Liver (tissue), 9 donors: ENCODE measurements around the gene HDAC9. TPM values are rescaled to one million over a fixed set of nuclear protein-coding genes. Genes with fewer than 3 reads are reported as not detected.

Source experiments
- DNase-seq: peaks from one replicate; pipeline ENCODE4 v3.0.0-alpha.2; 2017; ENCODE audit warnings: low spot score
- H3K27ac ChIP-seq, 2 donors: one replicate each; pipeline ENCODE4 v1.7.0; 2013; ENCODE audit warnings: inconsistent platforms in 2 of 2, low read length in 2 of 2, control low read depth in 1 of 2, low read depth in 1 of 2, mild to moderate bottlenecking in 1 of 2
- H3K27me3 ChIP-seq, 4 donors: one replicate each; pipeline versions ENCODE4 v1.6.1 to v1.7.0; 2013; ENCODE audit warnings: low read length in 3 of 4, inconsistent platforms in 1 of 4, mild to moderate bottlenecking in 1 of 4, moderate library complexity in 1 of 4; ENCODE audit not compliant: control insufficient read depth in 4 of 4, insufficient read depth in 4 of 4
- H3K36me3 ChIP-seq, 4 donors: one replicate each; pipeline versions ENCODE4 v1.6.1 to v1.7.0; 2013; ENCODE audit warnings: low read length in 3 of 4, mild to moderate bottlenecking in 3 of 4, low read depth in 1 of 4, moderate library complexity in 1 of 4; ENCODE audit not compliant: control insufficient read depth in 4 of 4, insufficient read depth in 3 of 4
- H3K4me1 ChIP-seq, 4 donors: one replicate each; pipeline versions ENCODE4 v1.6.1 to v1.7.0; 2013; ENCODE audit warnings: low read length in 3 of 4, mild to moderate bottlenecking in 3 of 4, moderate library complexity in 1 of 4; ENCODE audit not compliant: control insufficient read depth in 4 of 4, insufficient read depth in 4 of 4
- H3K4me3 ChIP-seq, 3 donors: one replicate each; pipeline versions ENCODE4 v1.6.1 to v1.7.0; 2013; ENCODE audit warnings: low read length in 3 of 3, control low read depth in 1 of 3, low read depth in 1 of 3, mild to moderate bottlenecking in 1 of 3
- H3K9ac ChIP-seq, 2 donors: one replicate each; pipeline ENCODE4 v1.7.0; 2013; ENCODE audit warnings: low read length in 2 of 2, mild to moderate bottlenecking in 2 of 2, moderate library complexity in 2 of 2, control low read depth in 1 of 2, low read depth in 1 of 2
- H3K9me3 ChIP-seq, 4 donors: one replicate each; pipeline versions ENCODE4 v1.6.1 to v1.7.0; 2013; ENCODE audit warnings: low read length in 3 of 4; ENCODE audit not compliant: control insufficient read depth in 4 of 4
- ATF3 ChIP-seq: IDR thresholded peaks from 2 replicates; pipeline ENCODE4 v1.6.1; 2016; ENCODE audit warnings: antibody characterized with exemption
- CTCF ChIP-seq: fragments of 150-350 bp; IDR thresholded peaks from 2 replicates; pipeline ENCODE4 v1.5.1; 2017; ENCODE audit warnings: improper control_type of control experiment, low read depth, low read length; ENCODE audit not compliant: missing input control
- EGR1 ChIP-seq, 2 donors: IDR thresholded peaks; 2 replicates each; pipeline ENCODE4 v1.6.1; 2016 to 2018; ENCODE audit warnings: antibody characterized with exemption in 2 of 2, low read depth in 2 of 2
- FOXA1 ChIP-seq: IDR thresholded peaks from 2 replicates; pipeline ENCODE4 v1.6.1; 2016; ENCODE audit warnings: antibody characterized with exemption
- FOXA2 ChIP-seq: IDR thresholded peaks from 2 replicates; pipeline ENCODE4 v1.6.1; 2016; ENCODE audit warnings: antibody characterized with exemption
- GABPA ChIP-seq, 2 donors: IDR thresholded peaks in 1 of 2; conservative IDR thresholded peaks in 1 of 2; 2 replicates each; pipeline ENCODE4 v1.6.1; 2016; ENCODE audit warnings: antibody characterized with exemption in 2 of 2, mild to moderate bottlenecking in 1 of 2, moderate library complexity in 1 of 2
- HNF4A ChIP-seq, 2 donors: conservative IDR thresholded peaks; 2 replicates each; pipeline ENCODE4 v1.6.1; 2016; ENCODE audit warnings: antibody characterized with exemption in 2 of 2, mild to moderate bottlenecking in 2 of 2
- HNF4G ChIP-seq: IDR thresholded peaks from 2 replicates; pipeline ENCODE4 v1.6.1; 2016; ENCODE audit warnings: antibody characterized with exemption
- JUND ChIP-seq, 2 donors: IDR thresholded peaks; 2 replicates each; pipeline ENCODE4 v1.6.1; 2016; ENCODE audit warnings: antibody characterized with exemption in 2 of 2
- NR2F2 ChIP-seq: IDR thresholded peaks from 2 replicates; pipeline ENCODE4 v1.6.1; 2016; ENCODE audit warnings: antibody characterized with exemption
- REST ChIP-seq: IDR thresholded peaks from 2 replicates; pipeline ENCODE4 v1.6.1; 2016; ENCODE audit warnings: antibody characterized with exemption, mild to moderate bottlenecking
- RXRA ChIP-seq, 2 donors: IDR thresholded peaks; 2 replicates each; pipeline ENCODE4 v1.6.1; 2017 to 2018; ENCODE audit warnings: antibody characterized with exemption in 2 of 2, mild to moderate bottlenecking in 1 of 2
- SP1 ChIP-seq: IDR thresholded peaks from 2 replicates; pipeline ENCODE4 v1.6.1; 2018; ENCODE audit warnings: antibody characterized with exemption, mild to moderate bottlenecking
- TAF1 ChIP-seq: conservative IDR thresholded peaks from 2 replicates; pipeline ENCODE4 v1.6.1; 2016; ENCODE audit warnings: antibody characterized with exemption, mild to moderate bottlenecking
- YY1 ChIP-seq: IDR thresholded peaks from 2 replicates; pipeline ENCODE4 v1.6.1; 2016; ENCODE audit warnings: antibody characterized with exemption, mild to moderate bottlenecking
- ZBTB33 ChIP-seq: IDR thresholded peaks from 2 replicates; pipeline ENCODE4 v1.6.1; 2016; ENCODE audit warnings: antibody characterized with exemption
- whole genome bisulfite sequencing: extraction: QIAGEN DNeasy Blood & Tissue Kit; methylation state at CpG from one replicate; pipeline ENCODE4 v1.1.7; 2013; 5-methylcytosine and 5-hydroxymethylcytosine counted together
- polyA plus RNA-seq, 2 donors: library from polyadenylated mRNA; stranded (reverse) in 1 of 2; unstranded in 1 of 2; fragments of 200-250 nt in 1 of 2; fragments of >200 nt in 1 of 2; fragmentation: Nextera tagmentation in 1 of 2; extraction: Ambion mirVana in 1 of 2; gene quantifications; one replicate each; pipeline versions ENCODE4 v1.2.1 to v1.2.3, GENCODE V29; 2013 to 2015
- total RNA-seq, 2 donors: library from RNA; depleted of rRNA; stranded (reverse); fragments of >200 nt; gene quantifications; one replicate each; pipeline ENCODE4 v1.2.3, GENCODE V29; 2014
- TF ChIP-seq, protein P1 (sequence below): IDR thresholded peaks from 2 replicates; pipeline ENCODE4 v1.6.1; 2016; ENCODE audit warnings: antibody characterized with exemption
- donor health status: healthy.
- donor health status: healthy.
- donor health status: healthy.
- donor health status: healthy.
- donor health status: healthy.

HDAC9 gene
- total and polyA plus RNA-seq, 4 donors, result 1.0 to 10.1 (median 2.3) TPM

- Histone ChIP-seq H3K4me1 (no peaks in the 10 kb centered on the region), H3K4me3 (no peak overlapping the region), H3K27ac (no peak overlapping the region), H3K9me3 (no peaks in the 10 kb centered on the region), H3K9ac (no peak overlapping the region), H3K36me3 (no peaks in the 10 kb centered on the region), H3K27me3 (no peaks in the 10 kb centered on the region)
- WGBS, result 65% methylated on average over 5 of the region's 5 CpGs
- DNase-seq, result no peak
- TF ChIP-seq HNF4G, result no peak
- no peak for TF ChIP-seq ATF3
- no peak for TF ChIP-seq YY1
- TF ChIP-seq REST, result no peak
- no peak for TF ChIP-seq GABPA (IDR thresholded peaks at IDR 0.05 in 1 of 2, conservative IDR thresholded peaks at IDR 0.05 in 1 of 2)
- no peak for TF ChIP-seq HNF4A (conservative IDR thresholded peaks at IDR 0.05)
Observed at GRCh38 chr7:18521945-18522566, 26.5 kb downstream of the HDAC9 start.

DNA sequence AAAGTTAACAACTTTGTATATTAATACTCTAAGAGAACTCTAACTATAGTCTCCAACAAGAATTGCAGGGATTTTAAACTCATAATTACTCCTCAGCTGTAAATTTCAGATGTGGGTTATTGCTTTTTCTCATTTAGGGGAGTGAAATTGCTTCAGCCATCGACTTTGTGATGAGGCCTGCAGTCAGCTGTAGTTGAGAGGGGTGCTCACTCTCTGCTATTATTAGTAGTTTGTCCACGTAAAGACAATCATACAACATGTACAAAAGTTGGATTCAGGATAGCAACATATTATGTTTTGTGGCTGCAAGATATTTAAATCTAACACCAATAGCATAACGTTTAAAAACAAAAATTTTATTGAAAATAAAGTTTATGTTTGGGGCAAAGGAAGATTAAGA, 28.7 kb downstream of the HDAC9 start:
- Histone ChIP-seq H3K4me1 (no peaks in the 10 kb centered on the region), H3K9me3 (no peaks in the 10 kb centered on the region), H3K9ac (no peak overlapping the region), H3K27ac (no peak overlapping the region), H3K27me3 (no peaks in the 10 kb centered on the region), H3K4me3 (no peak overlapping the region), H3K36me3 (no peaks in the 10 kb centered on the region)
- TF ChIP-seq TAF1 (no peak), NR2F2 (no peak), ATF3 (no peak), CTCF (no peak), EGR1 (IDR thresholded peaks at IDR 0.05; ENCODE audit: low read depth in 2 of 2) (no peak), HNF4A (conservative IDR thresholded peaks at IDR 0.05) (no peak), FOXA1 (no peak), JUND (IDR thresholded peaks at IDR 0.05) (no peak), ZBTB33 (no peak), REST (no peak), HNF4G (no peak), RXRA (IDR thresholded peaks at IDR 0.05) (no peak), YY1 (no peak), GABPA (IDR thresholded peaks at IDR 0.05 in 1 of 2, conservative IDR thresholded peaks at IDR 0.05 in 1 of 2) (no peak), SP1 (no peak), FOXA2 (no peak)
- TF ChIP-seq, protein P1, sequence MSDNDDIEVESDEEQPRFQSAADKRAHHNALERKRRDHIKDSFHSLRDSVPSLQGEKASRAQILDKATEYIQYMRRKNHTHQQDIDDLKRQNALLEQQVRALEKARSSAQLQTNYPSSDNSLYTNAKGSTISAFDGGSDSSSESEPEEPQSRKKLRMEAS, result no peak
- 67% methylated on average over 3 of the region's 3 CpGs for WGBS
- DNase-seq, result no peak
